Endometrial microvascular endothelial cells (primary cell): Measurements from ENCODE around the gene ERC1. TPM values are rescaled to one million over a fixed set of nuclear protein-coding genes. Genes with fewer than 3 reads are reported as not detected.
"Not testable (repeated sequence)": the region's sequence is repeated elsewhere in the genome, so short reads cannot be mapped to it uniquely, and the experiment has no call there.

Experiments
- in situ Hi-C: cut with HindIII; loops from 2 replicates; pipeline ENCODE4 v1.10.0; 2017; ENCODE audit warnings: low sequenced_read_pairs, low pct_unique_long_range_greater_than_20kb; ENCODE audit errors: inconsistent ontology term
- total RNA-seq: library from RNA; depleted of rRNA; stranded (reverse); fragments of >200 nt; gene quantifications from one replicate; pipeline ENCODE4 v1.2.3, GENCODE V29; 2015; ENCODE audit errors: inconsistent ontology term

ERC1 gene
- total RNA-seq, 1 donor from 2014 or later: 13.1 TPM

- in situ Hi-C loops: no loop called here
These were observed 297.3 kb downstream of the ERC1 start for GRCh38 chr12:1288333-1288732.

- in situ Hi-C loops: no loop called here
These were observed 298.5 kb downstream of the ERC1 start for GRCh38 chr12:1289371-1290155.

GRCh38 chr12:1290716-1291115 lies 299.7 kb downstream of the ERC1 start:
- in situ Hi-C loops: no loop called here

- in situ Hi-C loops: no loop called here
These were observed 300.7 kb downstream of the ERC1 start for GRCh38 chr12:1291601-1292332.

- in situ Hi-C loops: no loop called here
These were observed 302.9 kb downstream of the ERC1 start for GRCh38 chr12:1293901-1294300.

- in situ Hi-C loops: no loop called here
These were observed 306.2 kb downstream of the ERC1 start for GRCh38 chr12:1297206-1297605.

- in situ Hi-C loops: no loop called here
These were observed 306.7 kb downstream of the ERC1 start for GRCh38 chr12:1297639-1298175.

- in situ Hi-C loops: no loop called here
These were observed 309.4 kb downstream of the ERC1 start for GRCh38 chr12:1300460-1300859.

- in situ Hi-C loops: no loop called here
These were observed 311.3 kb downstream of the ERC1 start for GRCh38 chr12:1302201-1302870.

- in situ Hi-C loops: no loop called here
These were observed 314.0 kb downstream of the ERC1 start for GRCh38 chr12:1305063-1305434.

GRCh38 chr12:1305791-1306500 lies 314.9 kb downstream of the ERC1 start:
- in situ Hi-C loops: no loop called here

GRCh38 chr12:1306817-1307216 lies 315.8 kb downstream of the ERC1 start:
- in situ Hi-C loops: no loop called here

GRCh38 chr12:1307796-1308195 lies 316.8 kb downstream of the ERC1 start:
- in situ Hi-C loops: no loop called here

- in situ Hi-C loops: no loop called here
These were observed 318.6 kb downstream of the ERC1 start for GRCh38 chr12:1309613-1310012.

- in situ Hi-C loops: no loop called here
These were observed 319.6 kb downstream of the ERC1 start for GRCh38 chr12:1310653-1311052.

- in situ Hi-C loops: no loop called here
These were observed 320.1 kb downstream of the ERC1 start for GRCh38 chr12:1311145-1311544.

- in situ Hi-C loops: no loop called here
These were observed 322.9 kb downstream of the ERC1 start for GRCh38 chr12:1313906-1314305.

GRCh38 chr12:1314523-1314922 lies 323.5 kb downstream of the ERC1 start:
- in situ Hi-C loops: no loop called here

- in situ Hi-C loops: not testable (repeated sequence)
These were observed 326.0 kb downstream of the ERC1 start for GRCh38 chr12:1316991-1317390.
